ENCODE data around the gene KLK15.
A peak's percentile ranks its signal among the peaks of the same experiment; 100 is the strongest.
"Not testable (repeated sequence)": the region's sequence is repeated elsewhere in the genome, so short reads cannot be mapped to it uniquely, and the experiment has no call there.

KLK15 gene

DNA sequence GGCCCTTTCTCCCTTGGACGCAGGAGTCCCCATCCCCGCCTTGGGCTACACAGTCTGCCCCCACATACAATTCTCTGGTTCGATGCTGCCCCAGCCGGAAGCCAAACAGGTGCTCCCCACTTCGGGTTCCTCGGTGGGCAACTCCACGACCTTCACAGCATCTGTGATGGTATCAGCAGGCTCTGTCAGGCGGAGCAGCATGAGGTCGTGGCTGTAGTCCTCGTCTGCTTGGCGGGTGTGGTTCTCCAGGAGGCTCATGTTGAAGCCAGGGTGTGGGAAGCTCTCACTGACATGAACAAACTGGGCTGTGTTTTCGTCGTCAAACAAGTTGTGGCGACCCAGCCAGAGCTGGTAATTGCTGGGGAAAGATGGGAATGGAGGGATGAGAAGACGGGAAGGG lies 13.3 kb downstream of the KLK15 start:
- DNase-seq, result no peak

DNA sequence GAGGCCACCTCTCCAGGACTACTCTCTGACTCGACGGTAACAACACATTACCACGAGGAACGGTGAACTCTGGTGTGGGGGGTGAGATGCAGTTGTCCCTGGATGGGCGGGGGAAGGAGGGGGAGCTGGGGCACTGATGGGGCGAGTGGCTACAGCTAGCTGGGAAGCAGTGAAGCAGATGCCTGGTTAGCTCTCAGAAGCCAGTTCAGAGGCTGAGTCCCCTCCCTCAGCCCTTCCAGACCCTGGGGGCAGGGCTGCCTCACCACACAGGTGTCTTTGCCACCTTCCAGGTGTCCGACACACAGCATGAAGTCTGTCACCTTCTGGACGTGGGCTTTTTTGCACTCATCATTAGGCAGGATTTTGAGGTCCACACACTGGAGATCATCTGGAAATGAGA lies 13.7 kb downstream of the KLK15 start:
- no peak for DNase-seq

DNA sequence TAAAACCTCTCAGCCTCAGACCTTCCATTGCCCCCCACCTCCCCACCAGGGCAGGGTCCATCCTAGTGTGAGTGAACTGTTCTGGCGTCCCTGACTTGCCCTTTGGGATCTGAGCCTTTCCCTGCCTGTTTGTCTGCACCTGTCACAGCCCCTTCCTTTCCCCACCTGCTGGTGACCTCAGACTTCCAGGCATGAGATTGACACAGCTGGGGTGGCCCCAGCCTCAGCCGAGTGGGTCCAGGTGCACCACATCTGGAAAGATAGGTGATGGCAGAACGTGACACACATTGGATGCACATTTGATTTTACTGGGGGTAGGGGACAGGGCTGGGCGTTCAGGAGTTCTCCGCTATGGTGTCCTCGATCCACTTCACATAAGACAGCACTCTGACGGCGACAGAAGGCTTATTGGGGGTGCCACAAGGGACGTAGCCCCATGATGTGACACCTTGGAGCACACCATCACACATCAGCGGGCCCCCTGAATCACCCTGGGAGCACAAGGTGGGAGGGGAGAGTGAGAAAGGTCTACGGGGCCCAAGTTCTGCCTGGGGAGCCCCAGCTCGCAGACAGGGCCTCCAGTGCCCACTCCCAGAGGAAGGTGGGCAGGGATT lies 14.4 kb downstream of the KLK15 start:
- no peak for DNase-seq

DNA sequence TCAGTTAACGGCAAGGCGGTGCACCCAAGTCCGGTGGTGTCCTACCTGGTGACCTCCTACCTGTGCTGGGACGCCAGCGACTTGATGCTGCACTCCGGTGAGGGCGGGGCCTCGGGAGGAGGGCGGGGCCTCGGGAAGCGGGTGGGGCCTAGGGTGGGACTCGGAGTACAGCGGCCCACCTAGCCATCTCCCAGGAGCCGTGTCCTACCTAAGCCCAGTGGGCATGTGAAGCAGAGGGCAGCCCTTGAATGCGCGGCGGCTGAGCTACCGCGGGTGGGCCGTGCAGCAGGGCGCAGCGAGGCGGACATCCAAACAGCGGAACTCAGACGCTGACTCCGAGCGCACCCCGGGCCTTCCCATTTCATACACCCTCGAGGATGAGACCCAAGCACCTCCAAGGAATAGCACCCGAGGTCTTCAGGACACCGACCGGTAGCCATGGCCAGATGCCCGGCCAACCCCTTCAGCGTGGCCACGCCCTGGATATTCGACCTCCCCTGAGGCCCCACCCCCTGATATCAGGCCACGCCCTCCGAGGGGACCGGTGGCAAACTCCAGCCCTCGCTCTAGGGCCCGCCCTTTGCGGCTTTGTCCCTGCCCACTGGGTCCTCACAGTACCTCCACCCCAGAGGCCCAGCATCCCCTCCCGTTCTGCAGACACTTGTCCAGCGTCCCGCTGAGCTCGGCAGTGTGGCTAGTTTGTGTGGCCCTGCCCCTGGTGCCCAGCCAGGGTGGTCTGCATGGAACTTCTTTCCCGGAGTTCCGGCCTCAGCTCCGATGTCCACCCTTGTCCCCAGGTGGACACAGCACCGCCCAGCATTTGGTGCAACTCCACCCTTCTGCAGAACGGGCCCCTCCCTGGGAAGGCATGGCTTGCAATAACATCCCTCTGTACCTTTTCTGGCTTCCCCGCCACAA lies 15.2 kb downstream of the KLK15 start:
- no peak for DNase-seq

DNA sequence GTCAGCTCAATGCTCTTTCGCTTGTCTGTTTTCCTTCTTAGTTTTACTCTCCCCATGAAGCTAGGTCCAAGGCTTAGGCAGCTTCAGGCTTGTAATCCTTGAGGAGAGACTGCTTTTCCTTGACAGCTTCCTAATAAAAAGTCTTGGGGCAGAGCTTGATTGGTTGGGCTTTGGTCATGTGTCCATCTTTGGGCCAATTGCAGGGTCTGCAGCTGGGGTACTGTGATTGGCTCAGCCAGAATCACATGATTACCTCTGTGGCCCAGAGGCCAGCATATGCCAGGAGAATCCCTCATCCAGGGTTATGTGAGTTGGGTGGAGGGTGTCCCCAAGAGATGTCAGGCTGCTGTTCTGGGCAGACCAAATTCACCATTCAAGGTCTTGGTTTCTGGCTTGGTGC lies 17.9 kb downstream of the KLK15 start:
- DNase-seq, result no peak

DNA sequence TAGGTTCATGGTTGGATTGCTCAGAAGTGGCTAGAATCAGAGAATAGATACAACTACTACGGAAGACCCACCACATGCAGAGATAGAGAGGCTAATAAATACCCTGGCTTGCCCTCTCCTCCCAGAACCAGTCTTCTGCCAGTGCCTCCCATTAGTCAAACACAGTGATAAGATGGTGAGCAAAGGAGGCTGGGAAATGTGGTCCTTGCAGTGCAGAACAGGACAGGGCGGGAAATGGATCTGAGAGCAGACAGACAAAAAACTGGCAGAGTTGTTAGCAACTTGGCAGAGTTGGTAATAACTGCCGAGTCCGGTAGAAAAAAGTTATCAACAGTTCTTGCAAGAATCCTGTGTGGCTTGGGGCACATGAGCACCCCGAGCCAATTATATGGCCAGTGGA lies 18.5 kb downstream of the KLK15 start:
- no peak for DNase-seq

GRCh38 chr19:50812474-50812873 lies 20.9 kb downstream of the KLK15 start:
- no peak for DNase-seq

DNA sequence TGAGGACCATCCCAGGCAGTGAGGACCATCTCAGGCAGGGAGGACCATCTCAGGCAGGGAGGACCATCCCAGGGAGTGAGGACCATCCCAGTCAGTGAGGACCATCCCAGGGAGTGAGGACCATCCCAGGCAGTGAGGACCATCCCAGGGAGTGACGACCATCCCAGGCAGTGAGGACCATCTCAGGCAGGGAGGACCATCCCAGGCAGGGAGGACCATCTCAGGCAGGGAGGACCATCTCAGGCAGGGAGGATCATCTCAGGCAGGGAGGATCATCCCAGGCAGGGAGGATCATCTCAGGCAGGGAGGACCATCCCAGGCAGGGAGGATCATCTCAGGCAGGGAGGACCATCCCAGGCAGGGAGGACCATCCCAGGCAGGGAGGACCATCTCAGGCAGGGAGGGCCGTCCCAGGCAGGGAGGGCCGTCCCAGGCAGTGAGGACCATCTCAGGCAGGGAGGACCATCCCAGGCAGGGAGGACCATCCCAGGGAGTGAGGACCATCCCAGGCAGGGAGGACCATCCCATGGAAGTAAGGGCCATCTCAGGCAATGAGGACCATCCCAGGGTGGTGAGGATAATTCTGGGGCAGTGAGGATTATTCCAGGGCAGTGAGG lies 21.6 kb downstream of the KLK15 start:
- DNase-seq, result not testable (repeated sequence)

GRCh38 chr19:50808856-50809255 lies 24.5 kb downstream of the KLK15 start:
- no peak for DNase-seq

DNA sequence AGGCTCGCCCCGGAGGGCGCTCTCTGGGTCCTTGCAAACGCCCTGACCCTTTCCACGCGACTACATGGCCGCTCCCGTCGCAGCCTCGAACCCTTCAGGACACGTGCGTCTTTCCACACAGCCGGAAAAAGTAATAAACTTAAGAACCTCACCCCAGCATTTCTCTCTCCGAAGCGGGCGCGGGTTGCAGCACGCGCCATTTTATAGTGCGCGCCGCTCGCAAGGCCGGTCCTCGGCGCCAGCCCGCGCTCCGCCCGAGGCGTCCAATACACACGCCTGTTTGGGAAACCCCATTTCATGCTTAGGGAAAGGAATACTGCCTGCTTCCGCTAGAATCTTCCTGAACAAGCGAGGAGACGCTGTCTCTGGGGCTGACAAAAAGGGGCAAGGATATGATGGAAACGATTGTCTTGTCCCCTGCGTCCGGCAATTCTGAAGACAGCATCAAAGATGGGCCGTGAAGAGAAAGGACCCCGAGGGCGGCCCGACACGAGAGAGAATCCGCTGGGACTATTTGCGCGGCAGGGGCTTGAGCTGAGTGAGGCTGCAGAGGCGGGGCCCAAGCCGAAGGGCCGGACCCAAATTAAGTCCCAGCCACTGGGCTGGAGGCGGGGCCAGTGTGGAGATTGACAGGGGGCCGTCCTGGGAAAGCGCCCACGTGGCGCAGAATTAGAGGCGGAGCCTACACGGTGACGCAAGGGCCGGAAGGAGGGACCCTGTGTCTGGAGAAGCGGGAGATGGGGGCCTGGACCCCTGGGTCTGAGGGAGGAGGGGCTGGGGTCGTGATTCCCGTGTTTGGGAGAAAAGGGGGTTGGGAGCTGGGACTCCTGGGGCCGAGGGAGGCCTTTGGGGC lies 28.7 kb downstream of the KLK15 start:
- peak; percentile 93 for DNase-seq

GRCh38 chr19:50803633-50804419 lies 29.5 kb downstream of the KLK15 start:
- peak; percentile 3 for DNase-seq

GRCh38 chr19:50801107-50801506 lies 32.3 kb downstream of the KLK15 start:
- DNase-seq, result no peak

GRCh38 chr19:50799547-50799851 lies 33.9 kb downstream of the KLK15 start:
- DNase-seq, result no peak

DNA sequence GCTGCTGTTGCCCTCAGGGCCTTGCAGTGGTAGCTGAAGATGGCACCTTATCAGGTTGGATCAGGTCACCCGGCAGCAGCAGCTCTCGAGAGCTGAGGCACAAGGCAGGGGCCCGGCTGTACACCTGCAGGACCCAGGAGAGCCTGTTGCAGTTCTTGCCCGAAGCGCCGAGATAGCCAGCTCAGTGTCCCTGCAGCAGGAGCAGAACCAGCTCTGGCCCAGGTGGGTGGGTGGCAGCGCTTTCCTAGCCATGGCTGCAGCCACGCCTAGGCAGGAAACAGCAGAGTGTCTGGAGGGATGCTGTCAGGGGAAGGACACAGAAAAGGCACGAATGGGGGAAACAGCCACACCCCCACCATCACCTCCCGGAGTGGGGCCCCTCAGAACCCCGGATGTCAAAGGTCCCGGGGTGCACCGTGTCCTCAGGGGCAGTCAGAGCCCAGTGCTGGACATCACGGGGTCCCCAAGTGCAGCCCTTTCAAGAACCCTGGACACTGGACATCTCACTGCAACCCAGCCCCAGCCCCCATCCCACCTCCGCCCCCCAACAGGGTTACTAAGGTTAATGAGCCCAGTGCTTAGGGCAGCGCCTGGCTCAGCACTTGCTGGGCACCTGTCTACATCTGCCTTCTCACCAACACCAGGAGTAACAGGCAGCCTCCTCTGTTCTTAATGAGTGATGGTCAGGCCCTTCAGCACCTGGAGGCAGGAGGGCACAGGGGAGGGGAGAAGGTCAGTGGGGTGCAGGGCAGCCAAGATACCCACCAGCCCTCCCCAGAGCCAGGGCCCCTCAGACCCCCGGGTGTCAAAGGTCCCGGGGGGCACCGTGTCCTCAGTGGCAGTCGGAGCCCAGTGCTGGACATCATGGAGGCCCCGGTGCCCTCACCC lies 34.5 kb downstream of the KLK15 start:
- no peak for DNase-seq

DNA sequence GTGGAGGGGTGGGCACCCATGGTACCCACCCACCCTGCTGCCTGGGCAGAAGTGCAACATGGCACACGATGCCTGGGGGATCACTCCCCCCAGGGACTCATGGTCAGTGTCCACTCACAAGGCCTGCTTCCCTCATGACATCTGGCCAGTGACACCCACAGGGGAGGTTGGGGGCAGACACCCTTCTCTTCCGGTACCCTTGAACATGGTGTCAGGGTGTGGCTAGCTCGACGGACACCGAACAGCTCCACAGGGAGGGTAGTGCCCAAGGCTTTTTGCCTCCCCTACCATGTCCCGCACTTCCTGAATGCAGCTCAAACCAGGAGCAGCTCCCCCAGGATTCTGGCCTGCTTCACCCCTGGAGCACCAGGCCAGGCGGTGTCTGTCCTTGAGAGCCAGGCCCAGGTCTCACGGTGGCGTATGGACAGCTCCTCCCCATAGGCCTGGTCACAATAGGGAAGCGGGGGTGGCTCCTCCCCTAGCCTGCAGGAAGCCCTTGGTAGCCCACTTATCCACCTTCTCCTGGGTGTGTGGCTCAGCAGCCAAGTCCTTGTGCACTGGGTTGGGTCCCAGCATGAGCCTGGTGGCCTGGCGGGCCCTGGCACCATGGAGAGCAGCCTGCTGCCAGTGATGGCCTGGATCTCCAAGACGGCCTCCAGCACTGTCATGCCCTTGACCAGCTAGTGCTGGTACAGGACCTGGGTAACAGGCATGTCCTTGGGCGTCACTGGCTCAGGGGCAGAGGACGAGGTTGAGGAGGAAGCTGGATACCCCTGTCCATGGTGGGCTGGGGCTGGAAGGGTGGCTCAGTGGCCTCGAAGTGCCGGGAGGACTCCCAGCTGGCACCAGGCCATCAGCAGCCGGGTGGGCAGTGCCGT lies 35.4 kb downstream of the KLK15 start:
- DNase-seq, result no peak

GRCh38 chr19:50797429-50797780 lies 36.0 kb downstream of the KLK15 start:
- DNase-seq, result no peak

DNA sequence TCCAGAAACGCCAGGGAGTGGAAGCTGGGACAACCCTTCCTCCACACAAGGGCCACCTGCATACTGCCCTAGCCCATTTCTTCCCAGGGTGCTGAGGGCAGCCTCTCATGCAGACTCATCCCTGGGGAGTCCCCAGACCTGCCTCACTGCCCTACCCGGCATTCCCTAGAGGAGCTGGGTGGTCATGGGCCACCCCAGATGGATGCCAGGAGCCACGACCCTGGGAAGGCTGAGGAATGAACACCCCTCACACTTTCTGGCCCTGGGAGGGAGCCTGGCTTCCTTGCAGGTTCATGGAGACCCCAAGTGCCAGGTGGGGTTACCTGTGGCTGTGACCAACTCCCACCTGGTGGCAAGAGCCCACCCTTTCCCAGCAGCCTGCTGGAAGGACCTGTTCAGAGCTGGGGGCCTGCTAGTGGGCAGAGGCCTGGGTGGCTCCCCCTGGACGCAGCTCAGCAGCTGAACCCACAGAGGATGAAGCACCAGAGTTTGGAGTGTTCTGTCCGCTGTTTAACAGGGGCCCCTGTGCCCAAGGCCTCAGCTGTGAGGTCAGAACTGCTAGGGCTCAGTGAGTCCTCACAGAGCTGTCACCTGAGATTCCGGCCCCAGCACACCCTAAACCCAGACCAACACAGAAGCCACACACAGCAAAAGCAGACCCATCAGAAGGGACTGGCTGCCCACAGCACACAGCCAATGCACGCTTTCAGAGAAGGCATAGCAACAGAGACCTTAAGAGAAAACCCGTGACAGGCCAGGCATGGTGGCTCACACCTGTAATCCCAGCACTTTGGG lies 36.5 kb downstream of the KLK15 start:
- DNase-seq, result no peak

DNA sequence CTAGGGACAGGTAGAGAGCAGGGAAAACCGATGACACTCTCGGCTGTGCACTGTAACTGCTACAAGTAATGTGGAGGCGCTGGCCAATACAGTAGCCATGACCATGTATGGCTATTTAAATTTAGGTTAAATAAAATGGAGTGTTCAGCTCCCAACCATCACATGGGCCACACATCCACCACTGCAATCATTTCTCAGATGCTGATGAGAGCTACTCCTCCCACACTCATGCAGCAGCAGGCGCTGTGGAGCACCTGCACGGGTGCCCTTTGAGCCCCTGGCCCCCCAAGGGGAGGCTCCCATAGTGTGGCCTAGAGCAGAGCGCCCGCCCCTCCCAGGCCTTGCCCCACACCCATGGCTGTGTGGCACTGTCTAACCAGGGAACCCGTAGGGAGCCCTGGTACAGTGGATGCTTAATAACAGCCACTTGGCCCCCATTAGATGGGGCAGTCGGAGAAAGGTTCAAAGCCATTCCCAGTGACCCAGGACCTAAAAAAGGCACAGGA lies 37.2 kb downstream of the KLK15 start:
- DNase-seq, result no peak

DNA sequence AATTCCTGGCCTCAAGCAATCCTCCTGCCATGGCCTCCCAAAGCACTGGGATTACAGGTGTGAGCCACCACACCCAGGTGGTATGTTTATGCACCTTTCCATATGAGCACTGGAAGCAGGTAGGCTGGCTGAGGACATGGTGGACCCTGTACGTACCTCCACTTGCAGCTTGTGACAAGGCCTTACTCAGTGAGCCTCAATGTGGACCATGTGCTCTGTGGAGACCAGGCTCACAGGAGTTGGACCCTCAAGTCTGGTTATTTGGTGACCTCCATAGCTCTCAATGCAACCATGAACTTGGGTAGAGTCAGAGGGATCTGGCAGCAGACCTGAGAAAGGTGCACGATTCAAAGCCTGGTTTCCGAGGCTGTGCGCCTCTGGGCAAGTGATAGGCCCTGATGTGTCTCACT lies 37.7 kb downstream of the KLK15 start:
- DNase-seq, result no peak

All from activated effector memory CD4-positive, alpha-beta T cell treated with Interleukin-2 at 50 U/mL for 16 hours (primary cell).